HepG2 (cell line): Measurements from ENCODE around the gene NGDN. TPM values are rescaled to one million over a fixed set of nuclear protein-coding genes. Genes with fewer than 3 reads are reported as not detected.

Experiments used
- ARID5B ChIP-seq: IDR thresholded peaks from 2 replicates; pipeline ENCODE4 v1.4.0; 2020; ENCODE audit warnings: mild to moderate bottlenecking, missing genetic modification reagents
- BCL3 ChIP-seq: sonication (generic); formaldehyde crosslinking; IDR thresholded peaks from 2 replicates; pipeline ENCODE4 v1.5.1; 2020; ENCODE audit warnings: mild to moderate bottlenecking, missing genetic modification reagents, moderate library complexity
- BORCS8-MEF2B ChIP-seq: sonication (generic); formaldehyde crosslinking; IDR thresholded peaks from 2 replicates; pipeline ENCODE4 v1.8.0; 2022; ENCODE audit warnings: mild to moderate bottlenecking, missing genetic modification reagents
- DNMT3B ChIP-seq: conservative IDR thresholded peaks from 2 replicates; pipeline ENCODE4 v1.6.1; 2016; ENCODE audit warnings: missing biosample characterization, control low read depth
- DZIP1 ChIP-seq: sonication (generic); formaldehyde crosslinking; IDR thresholded peaks from 2 replicates; pipeline ENCODE4 v1.5.0; 2020; ENCODE audit warnings: mild to moderate bottlenecking, missing genetic modification reagents
- HOMEZ ChIP-seq: IDR thresholded peaks from 2 replicates; pipeline ENCODE4 v1.6.1; 2016; ENCODE audit warnings: low read depth
- IRX3 ChIP-seq: sonication (generic); formaldehyde crosslinking; IDR thresholded peaks from 2 replicates; pipeline ENCODE4 v1.8.1; 2023; ENCODE audit warnings: mild to moderate bottlenecking, low read depth, missing genetic modification reagents, borderline replicate concordance
- MAFK ChIP-seq, 2 experiments: IDR thresholded peaks in 1 of 2; conservative IDR thresholded peaks in 1 of 2; 2 replicates each; pipeline ENCODE4 v1.6.1; 2011; ENCODE audit warnings: improper control_type of control experiment in 2 of 2, low read length in 2 of 2
- PCBP2 ChIP-seq: fragments of 200-400 bp; formaldehyde crosslinking; optimal IDR thresholded peaks from 2 replicates; pipeline ENCODE3; 2018; ENCODE audit warnings: low read length, low read depth; ENCODE audit not compliant: poor library complexity, severe bottlenecking
- PHF20 ChIP-seq: sonication (generic); formaldehyde crosslinking; IDR thresholded peaks from 2 replicates; pipeline ENCODE4 v1.5.0; 2020; ENCODE audit warnings: mild to moderate bottlenecking, missing genetic modification reagents
- RFX3 ChIP-seq: IDR thresholded peaks from 2 replicates; pipeline ENCODE4 v1.6.1; 2016; ENCODE audit warnings: missing biosample characterization, missing genetic modification reagents
- THAP7 ChIP-seq: sonication (generic); formaldehyde crosslinking; IDR thresholded peaks from 2 replicates; pipeline ENCODE4 v1.8.1; 2023; ENCODE audit warnings: mild to moderate bottlenecking, missing genetic modification reagents
- ZBTB39 ChIP-seq: sonication (generic); formaldehyde crosslinking; IDR thresholded peaks from 2 replicates; pipeline ENCODE4 v1.5.0; 2020; ENCODE audit warnings: missing genetic modification reagents
- ZNF101 ChIP-seq: sonication (generic); formaldehyde crosslinking; IDR thresholded peaks from 2 replicates; pipeline ENCODE4 v1.4.0; 2020; ENCODE audit warnings: mild to moderate bottlenecking, low read depth, missing genetic modification reagents, borderline replicate concordance
- ZNF20 ChIP-seq: sonication (generic); formaldehyde crosslinking; IDR thresholded peaks from 2 replicates; pipeline ENCODE4 v1.4.0; 2020; ENCODE audit warnings: mild to moderate bottlenecking, moderate library complexity, missing genetic modification reagents
- ZNF234 ChIP-seq: sonication (generic); formaldehyde crosslinking; conservative IDR thresholded peaks from 2 replicates; pipeline ENCODE4 v1.5.1; 2020; ENCODE audit warnings: mild to moderate bottlenecking, missing genetic modification reagents
- ZNF552 ChIP-seq: sonication (generic); formaldehyde crosslinking; IDR thresholded peaks from 2 replicates; pipeline ENCODE4 v1.9.0; 2022; ENCODE audit warnings: missing genetic modification reagents, mild to moderate bottlenecking, borderline replicate concordance
- polyA plus RNA-seq, 8 experiments: library from polyadenylated mRNA; depleted of rRNA in 3 of 8; stranded (reverse) in 7 of 8; unstranded in 1 of 8; fragments of >200 nt; fragmentation: Illumina TruSeq in 4 of 8; extraction: Trizol in 4 of 8; gene quantifications; 2 replicates each; pipeline versions ENCODE4 v1.2.1 to v1.2.3, GENCODE V29; 2011 to 2016; ENCODE audit warnings: low read depth in 4 of 8, missing spikeins in 1 of 8, mixed read lengths in 1 of 8; ENCODE audit not compliant: insufficient read depth in 1 of 8
- total RNA-seq, 5 experiments: library from RNA; depleted of rRNA; stranded (reverse); fragments of >200 nt; fragmentation: Illumina TruSeq; extraction: Trizol; gene quantifications; 2 replicates each; pipeline ENCODE4 v1.2.3, GENCODE V29; 2016; ENCODE audit warnings: low read depth in 1 of 5

NGDN gene
- total and polyA plus RNA-seq, 2 of the 13 experiments (the other 11 are each of a cell fraction or from before 2014, with no cell fraction given): 154 to 216 TPM

- TF ChIP-seq DZIP1 (CRISPR knock-in tag): peak; percentile 77; the same call in 1 of the 2 replicates
- no peak for TF ChIP-seq ZNF20 (CRISPR knock-in tag)
- 0 out of 2 replicates have a peak, but pooled peaks have one; percentile 96 for TF ChIP-seq BORCS8-MEF2B (CRISPR knock-in tag)
- 0 out of 2 replicates have a peak, but pooled peaks have one; percentile 83 for TF ChIP-seq IRX3
- TF ChIP-seq PHF20: no peak
- no peak for TF ChIP-seq MAFK (conservative IDR thresholded peaks at IDR 0.05 in 1 of 2, IDR thresholded peaks at IDR 0.05 in 1 of 2; ENCODE audit: low read length in 2 of 2)
- TF ChIP-seq DNMT3B: no peak
- no peak for TF ChIP-seq ZNF552 (CRISPR knock-in tag)
- TF ChIP-seq BCL3 (CRISPR knock-in tag): 0 out of 2 replicates have a peak, but pooled peaks have one; percentile 30
- no peak for TF ChIP-seq HOMEZ (CRISPR knock-in tag)
- TF ChIP-seq RFX3 (CRISPR knock-in tag): peak; percentile 12; the same call in 1 of the 2 replicates
- TF ChIP-seq PCBP2: no peak
- no peak for TF ChIP-seq ARID5B (CRISPR knock-in tag)
- no peak for TF ChIP-seq ZNF234
- TF ChIP-seq ZNF101 (CRISPR knock-in tag): 0 out of 2 replicates have a peak, but pooled peaks have one; percentile 62
- peak; percentile 15; the same call in 1 of the 2 replicates for TF ChIP-seq ZBTB39 (CRISPR knock-in tag)
- TF ChIP-seq THAP7 (CRISPR knock-in tag): peak; percentile 89
Observed at GRCh38 chr14:23468704-23469126, 788 bp upstream of the NGDN start (continued).
